ENCODE measurements around the gene GRIN2A.
A peak's percentile ranks its signal among the peaks of the same experiment; 100 is the strongest.
"Not testable (repeated sequence)": the region's sequence is repeated elsewhere in the genome, so short reads cannot be mapped to it uniquely, and the experiment has no call there.

Gene GRIN2A

GRCh38 chr16:9911989-9912388 is 270.2 kb downstream of the GRIN2A start:
- DNase-seq, result no peak

- DNase-seq, result no peak
Measured at GRCh38 chr16:9911231-9911630, 271.0 kb downstream of the GRIN2A start.

DNA sequence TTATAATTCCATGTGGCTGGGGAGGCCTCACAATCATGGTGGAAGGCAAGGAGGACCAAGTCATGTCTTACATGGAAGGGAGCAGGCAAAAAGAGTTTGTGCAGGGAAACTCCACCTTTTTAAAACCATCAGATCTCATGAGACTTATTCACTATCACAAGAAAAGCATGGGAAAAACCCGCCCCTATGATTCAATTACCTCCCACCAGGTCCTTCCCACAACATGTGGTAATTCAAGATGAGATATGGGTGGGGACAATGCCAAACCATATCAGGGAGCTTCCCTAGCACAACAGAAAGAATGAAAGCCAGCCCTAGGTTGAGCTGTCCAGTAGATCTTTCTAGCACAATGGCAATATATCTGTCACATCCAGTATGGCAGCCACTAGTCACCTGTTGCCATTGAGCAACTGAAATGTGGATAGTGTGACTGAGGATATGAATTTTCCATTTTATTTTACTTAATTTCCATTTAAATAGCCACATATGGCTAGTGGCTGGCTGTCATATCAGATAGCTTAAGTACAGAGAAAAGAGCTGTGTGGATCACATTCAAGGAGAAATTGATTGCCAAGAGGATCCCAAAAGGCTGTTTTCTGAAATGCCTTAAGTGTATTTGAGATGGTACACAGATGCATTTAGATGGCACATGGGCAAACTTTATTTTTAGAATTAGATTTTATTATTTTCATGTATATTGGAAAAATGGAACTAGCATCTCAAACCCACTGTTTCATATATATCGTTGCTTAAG is 273.0 kb downstream of the GRIN2A start:
- no peak for DNase-seq

GRCh38 chr16:9908613-9909012 is 273.6 kb downstream of the GRIN2A start:
- DNase-seq, result no peak

DNA sequence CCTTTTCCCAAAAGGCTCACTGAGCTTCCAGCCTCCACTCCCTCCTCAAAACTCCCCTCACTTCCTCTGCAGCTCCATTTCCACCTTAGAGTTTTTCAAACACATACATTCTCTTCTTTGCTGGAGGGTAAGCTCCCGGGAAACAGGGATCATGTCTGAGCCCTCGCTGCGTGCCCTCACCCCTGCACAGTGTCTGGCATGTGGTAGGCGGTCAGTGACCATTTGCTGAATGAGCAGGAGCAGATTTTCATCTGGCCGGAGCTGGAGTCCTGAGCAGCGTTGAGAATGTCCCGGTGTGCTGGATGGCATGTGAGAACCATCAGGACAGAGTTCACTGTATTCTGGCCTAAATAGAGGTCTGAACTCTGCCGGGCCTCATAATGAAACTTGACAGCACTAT is 274.5 kb downstream of the GRIN2A start:
- no peak for DNase-seq

DNA sequence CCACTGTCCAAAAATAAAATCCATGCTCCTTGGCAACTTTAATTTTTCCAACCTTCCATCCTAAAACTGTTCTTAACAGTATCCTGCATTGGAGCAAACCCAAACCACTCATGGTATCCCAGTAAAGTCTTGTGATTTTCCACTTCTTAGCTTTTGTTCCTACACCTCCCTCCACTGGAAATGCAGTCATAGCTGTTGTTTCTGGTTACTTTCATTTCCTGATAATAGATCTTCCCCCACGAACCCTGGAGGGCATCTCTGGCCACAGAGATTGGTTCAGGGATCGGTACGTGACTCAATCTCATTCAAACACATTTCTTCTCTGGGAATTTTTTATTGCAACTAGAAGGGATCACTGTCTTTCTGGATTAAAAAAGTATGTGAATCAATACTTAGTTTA is 276.0 kb downstream of the GRIN2A start:
- no peak for DNase-seq

- DNase-seq, result no peak
Measured at GRCh38 chr16:9904526-9904925, 277.7 kb downstream of the GRIN2A start.

DNA sequence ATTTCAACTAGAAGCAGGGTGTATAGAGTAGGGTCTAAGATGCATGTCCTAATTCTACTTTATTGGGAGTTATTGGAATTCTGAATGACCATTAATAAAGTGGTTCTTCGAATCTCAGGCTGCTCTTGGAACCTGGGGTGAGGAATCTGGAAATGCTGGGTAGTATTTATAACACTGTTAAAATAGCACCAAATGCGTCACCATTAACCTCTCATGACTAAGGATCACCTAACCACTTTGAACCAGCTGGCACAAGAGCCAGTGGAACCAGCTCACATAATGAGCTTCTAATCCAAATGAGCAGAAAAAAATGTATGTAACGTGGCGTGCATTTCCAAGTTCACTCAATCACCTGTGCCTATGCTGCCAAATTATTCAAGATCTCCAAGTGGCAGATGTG is 281.7 kb downstream of the GRIN2A start:
- no peak for DNase-seq

GRCh38 chr16:9898555-9898954 is 283.7 kb downstream of the GRIN2A start:
- no peak for DNase-seq

DNA sequence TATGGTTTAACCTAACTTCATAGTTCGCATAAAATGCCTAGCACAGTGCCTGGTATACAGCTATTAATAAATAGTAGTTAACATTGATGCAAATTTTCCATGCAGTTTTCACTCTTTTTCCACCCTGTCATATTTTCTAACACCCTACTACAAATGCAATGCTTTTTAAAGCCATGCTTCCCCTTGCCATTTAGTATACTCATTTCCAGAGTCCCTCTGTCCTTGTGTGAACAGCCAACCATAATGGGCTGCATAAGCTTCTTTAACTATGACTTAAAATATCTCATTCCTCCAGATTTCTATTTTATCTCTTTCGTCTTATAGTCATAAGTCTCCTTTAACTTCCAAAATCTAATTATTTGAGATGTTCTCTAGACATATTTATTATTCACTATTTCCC is 284.1 kb downstream of the GRIN2A start:
- DNase-seq, result no peak

- no peak for DNase-seq
Measured at GRCh38 chr16:9895817-9896216, 286.4 kb downstream of the GRIN2A start.

GRCh38 chr16:9885876-9886275 is 296.4 kb downstream of the GRIN2A start:
- no peak for DNase-seq

GRCh38 chr16:9885467-9885866 is 296.8 kb downstream of the GRIN2A start:
- no peak for DNase-seq

DNA sequence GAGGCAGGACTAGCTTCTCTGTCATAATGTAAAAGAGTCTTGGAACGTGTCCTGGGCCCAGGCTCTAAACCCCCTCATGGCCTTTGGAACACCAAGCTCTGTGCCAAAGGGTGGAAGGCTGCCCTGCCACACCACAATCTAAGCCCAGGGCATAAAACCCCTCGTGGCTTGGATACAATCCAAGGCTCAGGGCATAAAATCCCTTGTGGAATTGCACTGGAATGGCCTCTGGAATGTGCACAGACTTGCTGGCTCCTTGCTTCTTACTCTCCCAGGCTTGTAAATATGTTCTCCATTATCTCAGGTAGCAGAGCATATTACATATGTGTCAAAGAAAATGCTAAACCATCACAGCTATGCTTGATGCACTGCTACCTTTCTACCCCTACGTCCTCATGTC is 306.2 kb downstream of the GRIN2A start:
- not testable (repeated sequence) for DNase-seq

DNA sequence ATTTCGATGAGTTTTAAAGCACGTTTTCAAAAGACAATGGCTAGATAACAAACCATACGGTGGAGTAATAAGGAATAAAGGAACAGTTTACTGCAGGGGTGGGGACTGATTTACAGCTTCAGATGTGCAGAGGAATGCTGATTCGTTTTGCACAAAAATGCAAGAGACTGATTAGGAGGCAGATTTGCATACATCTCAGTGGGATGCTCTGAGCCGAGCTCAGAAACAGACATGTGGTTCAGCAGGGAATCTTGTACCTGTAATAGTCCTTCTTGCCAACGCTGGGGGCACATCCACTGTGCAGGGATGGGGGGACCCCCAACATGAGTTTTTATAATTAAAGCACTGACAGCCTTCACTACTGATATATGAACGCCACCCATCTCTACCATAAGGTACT is 308.0 kb downstream of the GRIN2A start:
- no peak for DNase-seq

GRCh38 chr16:9870962-9871361 is 311.3 kb downstream of the GRIN2A start:
- DNase-seq, result no peak

DNA sequence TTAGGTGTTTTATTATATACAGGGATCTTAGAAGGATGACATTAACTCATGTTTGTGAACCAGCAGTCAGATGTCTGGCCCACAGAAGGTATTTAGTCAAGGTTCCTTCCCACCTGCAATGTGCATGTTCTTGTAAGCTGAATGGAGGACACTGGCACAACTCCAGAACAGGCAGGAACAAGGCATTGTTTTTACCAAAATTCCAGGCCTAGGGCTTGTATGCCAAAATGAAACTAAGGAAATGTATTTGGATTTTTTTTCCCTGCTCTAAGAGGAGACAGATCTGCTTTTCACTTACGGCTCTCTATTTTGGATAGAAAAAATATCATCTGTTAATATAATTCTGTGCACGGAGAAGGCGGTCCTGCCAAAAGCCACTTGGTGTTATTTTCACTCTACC is 312.5 kb downstream of the GRIN2A start:
- DNase-seq, result no peak

GRCh38 chr16:9868606-9869149 is 313.6 kb downstream of the GRIN2A start:
- no peak for DNase-seq

- DNase-seq, result no peak
Measured at GRCh38 chr16:9867176-9867575, 315.1 kb downstream of the GRIN2A start.

- DNase-seq, result no peak
Measured at GRCh38 chr16:9864461-9864860, 317.8 kb downstream of the GRIN2A start.

DNA sequence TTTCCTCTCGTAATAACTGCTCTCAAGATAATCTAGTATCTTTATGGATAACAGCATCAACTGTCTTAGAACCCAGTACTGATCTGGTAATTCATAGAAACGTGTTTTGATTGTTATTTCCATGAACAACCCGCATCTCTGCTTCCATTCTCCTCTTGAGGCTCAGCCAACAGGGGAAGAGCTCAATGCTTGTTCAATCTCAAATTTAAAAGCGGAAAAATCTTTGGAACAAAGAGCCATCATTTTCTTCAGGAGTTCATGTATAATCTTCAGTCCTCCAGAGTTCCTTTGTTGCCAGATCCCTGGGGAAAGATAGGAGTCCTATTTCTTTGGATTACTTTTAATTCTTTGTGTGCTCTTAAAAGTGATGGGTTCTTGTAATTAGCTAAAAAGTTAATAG is 319.9 kb downstream of the GRIN2A start:
- DNase-seq, result no peak

DNA sequence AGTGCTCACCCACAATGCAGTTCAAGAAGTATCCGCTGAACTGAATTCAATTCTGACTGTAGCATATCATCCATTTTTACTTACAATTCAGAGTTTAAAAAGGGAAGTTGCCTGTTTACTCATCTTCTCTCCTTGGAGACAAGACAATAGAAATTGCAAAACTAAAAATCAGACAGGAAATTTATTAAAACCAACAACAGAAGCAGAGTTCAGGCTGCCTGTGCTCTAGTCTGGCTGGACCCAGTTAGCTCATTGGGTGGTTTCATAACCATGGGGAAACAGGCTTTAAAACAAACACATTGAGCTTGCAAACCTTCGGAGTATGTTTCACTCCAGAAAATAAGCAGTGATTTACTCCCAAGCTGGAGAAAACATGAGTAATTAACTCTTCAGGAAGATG is 321.4 kb downstream of the GRIN2A start:
- DNase-seq, result no peak

GRCh38 chr16:9859701-9860327 is 322.4 kb downstream of the GRIN2A start:
- peak; percentile 41 for DNase-seq

DNA sequence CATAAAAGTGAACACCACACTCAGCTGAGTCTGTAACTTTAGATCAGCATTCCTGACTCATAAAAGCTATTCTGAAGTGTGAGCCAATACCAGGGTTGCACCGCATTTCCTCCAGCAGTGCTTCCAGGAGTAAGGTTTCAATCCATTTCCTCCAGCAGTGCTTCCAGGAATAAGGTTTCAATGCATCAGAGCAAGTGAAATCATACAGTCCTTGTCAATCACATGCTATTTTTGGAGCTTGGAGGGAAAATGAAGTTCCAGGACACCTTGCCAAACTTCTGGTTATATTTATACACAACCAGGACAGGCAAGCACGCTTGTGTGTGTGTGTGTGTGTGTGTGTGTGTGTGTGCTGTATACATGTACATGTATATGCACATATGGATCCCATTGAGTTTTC is 327.6 kb downstream of the GRIN2A start:
- peak; percentile 89 for DNase-seq

All from fibroblast of skin of abdomen (primary cell).